T-helper 1 cell treated with Interleukin-12 subunit alpha and Interleukin-12 subunit beta and Interleukin-4 antibody, amounts not matched to agents 30 ng/mL and 1 ng/mL, for 36 hours (primary cell): ENCODE results near the gene SCNN1G. TPM values are rescaled to one million over a fixed set of nuclear protein-coding genes. Genes with fewer than 3 reads are reported as not detected.

Experiments
- intact Hi-C: fragments of 100-400 bp; cut with micrococcal nuclease; formaldehyde crosslinking; loops from one replicate; pipeline ENCODE4 v1.15.1; 2024
- total RNA-seq: library from RNA; stranded (reverse); gene quantifications from 2 replicates; pipeline ENCODE4 v1.2.3, GENCODE V29; 2022

The SCNN1G gene
- total RNA-seq, 1 donor from 2014 or later, result not detected

GRCh38 chr16:23249830-23250229 is 67.3 kb downstream of the SCNN1G start:
- intact Hi-C loops, result loop anchor here (5.0 kb wide), 1 partner anchor 182 kb away; no protein-coding TSS in a partner anchor

GRCh38 chr16:23252310-23252709 is 69.8 kb downstream of the SCNN1G start:
- intact Hi-C loops, result loop anchor here (5.0 kb wide), 1 partner anchor 180 kb away; no protein-coding TSS in a partner anchor

GRCh38 chr16:23253650-23254049 is 71.1 kb downstream of the SCNN1G start:
- intact Hi-C loops, result loop anchor here (5.0 kb wide), 1 partner anchor 179 kb away; no protein-coding TSS in a partner anchor

- intact Hi-C loops, result loop anchor here (5.0 kb wide), 1 partner anchor 178 kb away; no protein-coding TSS in a partner anchor
These were observed 71.8 kb downstream of the SCNN1G start for GRCh38 chr16:23254338-23254737.

- intact Hi-C loops, result loop anchor here (5.0 kb wide), 1 partner anchor 177 kb away; no protein-coding TSS in a partner anchor
These were observed 72.5 kb downstream of the SCNN1G start for GRCh38 chr16:23255000-23255399.

GRCh38 chr16:23256440-23256839 is 73.9 kb downstream of the SCNN1G start:
- intact Hi-C loops, result no loop called here

GRCh38 chr16:23257682-23258081 is 75.1 kb downstream of the SCNN1G start:
- intact Hi-C loops, result no loop called here

GRCh38 chr16:23258919-23259237 is 76.3 kb downstream of the SCNN1G start:
- intact Hi-C loops, result no loop called here

Other genes with a start within 250 kb of the SCNN1G start
- gene USP31, start 33.3 kb upstream of the SCNN1G start, total RNA-seq, result 7.0 and 7.7 TPM in 2 replicates
- not detected in 2 replicates for gene SCNN1B, start 119.6 kb downstream of the SCNN1G start, total RNA-seq